HG03175 (cell line): ENCODE data around the gene PXMP2.

ENCODE experiments used
- ATAC-seq: cut with Tn5 transposase; IDR thresholded peaks from one replicate; pipeline ENCODE4 v1.9.1; 2021; ENCODE audit warnings: mild to moderate bottlenecking, moderate library complexity; ENCODE audit not compliant: unreplicated experiment

Gene PXMP2

DNA sequence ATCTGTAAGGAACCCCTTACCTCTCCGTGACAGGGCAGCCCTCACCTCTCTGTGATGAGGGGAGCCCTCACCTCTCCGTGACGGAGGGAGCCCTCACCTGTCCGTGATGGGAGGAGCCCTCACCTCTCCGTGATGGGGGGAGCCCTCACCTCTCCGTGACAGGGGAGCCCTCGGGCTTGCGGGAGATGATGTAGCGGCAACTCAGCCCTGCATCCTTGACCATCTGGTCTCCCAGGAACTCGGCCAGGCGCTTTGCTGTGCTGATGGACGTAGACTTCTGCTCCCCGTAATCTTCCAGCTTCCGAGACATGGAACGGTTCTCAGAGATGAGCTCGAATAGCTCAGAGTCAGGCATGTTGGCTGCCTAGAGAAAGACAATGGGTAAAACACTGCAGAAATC lies 28.2 kb upstream of the PXMP2 start:
- ATAC-seq = no peak

GRCh38 chr12:132660052-132660451 lies 27.3 kb upstream of the PXMP2 start:
- ATAC-seq = no peak

GRCh38 chr12:132660996-132661395 lies 26.4 kb upstream of the PXMP2 start:
- ATAC-seq = no peak

DNA sequence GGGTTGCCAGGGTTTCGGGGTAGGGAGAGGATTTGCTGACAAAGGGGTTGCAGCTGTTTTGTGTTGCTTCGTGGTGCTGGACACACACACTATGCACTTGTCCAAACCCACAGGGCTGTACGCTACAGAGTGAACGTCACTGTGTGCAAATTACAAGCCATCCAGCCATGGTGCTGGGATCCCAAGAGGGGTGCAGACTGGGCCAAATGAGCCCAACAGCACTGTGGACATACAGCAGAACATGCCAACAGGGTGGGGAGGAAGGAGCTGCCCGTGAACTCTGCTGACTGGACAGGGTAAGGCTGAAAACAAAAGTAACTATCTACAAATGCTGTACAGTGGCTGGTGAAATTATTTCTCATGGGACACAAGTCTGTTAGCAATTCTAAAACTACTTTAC lies 25.4 kb upstream of the PXMP2 start:
- no peak for ATAC-seq

DNA sequence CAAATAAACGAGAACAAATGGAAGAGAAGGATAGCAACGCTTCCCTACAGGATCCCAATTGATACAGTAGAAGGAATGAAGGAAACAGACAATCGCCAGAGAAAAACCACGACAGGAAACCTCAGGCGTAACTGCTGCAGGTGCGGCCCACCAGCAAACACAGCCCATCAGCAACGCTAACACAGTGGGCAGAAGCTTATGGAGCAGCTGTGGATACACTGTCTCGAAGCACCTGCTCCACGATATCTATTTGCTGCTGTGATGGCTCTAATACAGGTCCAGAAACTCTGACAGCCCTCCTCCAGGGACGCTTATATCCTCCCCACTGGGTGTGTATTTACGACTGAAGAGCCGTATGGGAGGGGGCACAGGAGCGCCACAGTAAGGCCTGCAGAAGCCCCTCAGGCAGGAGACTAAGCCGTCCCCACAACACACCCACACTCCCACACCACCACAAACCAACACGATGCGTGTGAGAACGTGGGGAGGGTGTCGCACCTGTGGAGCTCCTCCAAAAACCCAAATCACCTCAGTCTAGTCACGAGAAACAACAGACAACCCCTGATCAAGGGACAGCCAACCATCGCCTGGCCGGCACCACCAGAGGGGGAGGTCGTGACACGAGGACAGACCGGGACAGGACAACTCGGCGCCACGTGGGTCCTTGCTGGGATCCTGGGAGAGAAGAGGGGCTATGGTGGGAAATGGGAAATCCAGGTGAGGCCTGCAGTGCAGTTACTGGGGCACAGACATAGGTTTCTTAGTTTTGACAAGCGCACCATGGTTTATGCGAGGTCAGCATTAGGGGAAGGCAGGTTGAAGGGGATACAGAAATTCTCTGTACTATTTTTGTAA lies 24.3 kb upstream of the PXMP2 start:
- no peak for ATAC-seq

DNA sequence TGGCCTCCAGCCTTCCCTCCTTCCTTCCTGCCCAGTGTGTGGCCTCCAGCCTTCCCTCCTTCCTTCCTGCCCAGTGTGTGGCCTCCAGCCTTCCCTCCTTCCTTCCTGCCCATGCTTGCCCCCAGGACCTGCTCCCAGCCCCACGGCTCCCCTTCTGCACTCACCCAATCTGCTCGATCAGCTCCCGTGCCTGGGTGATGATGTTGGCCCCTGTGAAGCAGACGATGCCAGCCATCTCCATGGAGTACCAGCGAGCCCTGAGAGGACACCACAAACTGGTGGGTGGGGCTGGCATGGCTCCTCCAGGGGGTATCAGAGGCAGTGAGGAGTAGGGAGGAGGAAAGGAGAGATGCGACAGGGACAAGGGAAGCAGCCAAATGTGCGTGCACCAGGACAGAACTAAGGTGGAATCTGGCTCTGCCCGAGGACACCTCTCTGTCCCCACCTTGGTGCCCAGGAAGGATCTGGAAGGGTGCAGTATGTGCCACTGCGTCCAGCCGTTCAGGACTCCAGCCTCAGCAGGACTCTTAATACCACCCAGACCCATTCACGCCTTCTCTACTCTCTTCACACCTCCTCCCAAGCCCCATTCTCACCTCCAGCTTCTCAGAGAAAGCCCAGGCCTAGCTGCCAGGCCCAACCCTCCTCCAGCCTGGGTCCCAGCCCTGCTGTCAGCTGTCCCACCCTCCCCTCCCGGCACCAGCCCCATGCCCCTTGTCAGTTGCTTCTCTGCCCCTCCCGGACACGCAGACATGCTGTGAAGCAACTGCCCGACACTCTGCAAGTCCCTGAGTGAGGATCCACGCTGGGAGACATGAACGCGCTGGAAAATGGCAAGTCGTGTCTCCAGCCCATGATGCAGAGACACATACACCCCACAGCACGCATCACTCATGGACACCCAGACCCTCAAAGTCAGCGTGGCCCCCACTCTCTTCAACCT lies 22.9 kb upstream of the PXMP2 start:
- ATAC-seq = no peak

- no peak for ATAC-seq
Observed at GRCh38 chr12:132665149-132665491, 22.3 kb upstream of the PXMP2 start.

GRCh38 chr12:132665794-132666193 lies 21.6 kb upstream of the PXMP2 start:
- no peak for ATAC-seq

- ATAC-seq = no peak
Observed at GRCh38 chr12:132668191-132669088, 18.9 kb upstream of the PXMP2 start.

DNA sequence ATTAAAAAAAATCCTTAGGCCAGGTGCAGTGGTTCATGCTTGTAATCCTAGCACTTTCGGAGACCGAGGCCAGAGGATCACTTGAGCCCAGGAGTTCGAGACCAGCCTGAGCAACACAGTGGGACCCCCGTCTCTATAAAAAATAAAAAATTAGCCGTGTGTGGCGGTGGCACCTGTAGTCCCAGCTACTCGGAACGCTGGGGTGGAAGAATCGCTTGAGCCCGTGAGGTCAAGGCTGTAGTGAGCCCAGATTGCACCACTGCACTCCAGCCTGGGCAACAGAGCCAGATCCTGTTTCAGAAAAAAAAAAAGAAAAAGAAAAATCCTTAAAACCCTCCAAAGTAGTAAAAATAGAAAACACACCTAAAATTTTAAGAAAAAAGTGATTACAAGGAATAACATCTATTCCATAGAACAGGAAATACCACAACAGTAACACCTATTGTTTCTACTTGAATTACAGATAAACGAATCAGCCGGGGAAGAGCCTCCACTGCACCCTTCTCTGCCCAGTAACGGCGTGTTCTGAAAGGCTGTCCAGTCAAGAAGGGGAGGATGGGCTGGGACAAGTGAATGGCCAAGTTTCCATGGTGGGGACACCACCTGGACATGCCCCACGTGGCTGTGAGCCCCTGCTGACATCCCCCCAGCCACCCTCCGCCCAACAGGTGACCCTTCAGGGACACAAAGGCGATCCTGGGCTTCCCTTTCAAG lies 18.1 kb upstream of the PXMP2 start:
- no peak for ATAC-seq

- no peak for ATAC-seq
Observed at GRCh38 chr12:132672116-132672515, 15.3 kb upstream of the PXMP2 start.

DNA sequence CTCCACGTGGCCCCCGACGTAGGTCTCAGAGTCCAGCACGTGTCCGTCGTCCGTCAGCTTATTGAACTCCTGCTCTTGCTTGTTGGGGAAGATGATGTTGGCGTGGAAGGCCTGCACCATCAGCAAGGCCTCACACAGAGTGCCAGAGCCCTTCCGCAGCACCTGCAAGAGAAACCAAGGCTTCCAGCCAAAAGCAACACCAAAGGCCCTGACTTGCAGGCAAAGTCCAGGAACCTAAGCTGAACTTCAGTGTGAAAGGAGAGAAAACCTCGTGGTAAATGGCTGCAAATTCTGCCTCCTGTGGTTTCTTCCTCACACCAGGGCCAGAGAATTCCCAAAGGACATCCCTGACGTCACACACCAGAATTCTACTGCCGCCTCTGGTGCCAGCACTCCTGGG lies 14.7 kb upstream of the PXMP2 start:
- no peak for ATAC-seq

DNA sequence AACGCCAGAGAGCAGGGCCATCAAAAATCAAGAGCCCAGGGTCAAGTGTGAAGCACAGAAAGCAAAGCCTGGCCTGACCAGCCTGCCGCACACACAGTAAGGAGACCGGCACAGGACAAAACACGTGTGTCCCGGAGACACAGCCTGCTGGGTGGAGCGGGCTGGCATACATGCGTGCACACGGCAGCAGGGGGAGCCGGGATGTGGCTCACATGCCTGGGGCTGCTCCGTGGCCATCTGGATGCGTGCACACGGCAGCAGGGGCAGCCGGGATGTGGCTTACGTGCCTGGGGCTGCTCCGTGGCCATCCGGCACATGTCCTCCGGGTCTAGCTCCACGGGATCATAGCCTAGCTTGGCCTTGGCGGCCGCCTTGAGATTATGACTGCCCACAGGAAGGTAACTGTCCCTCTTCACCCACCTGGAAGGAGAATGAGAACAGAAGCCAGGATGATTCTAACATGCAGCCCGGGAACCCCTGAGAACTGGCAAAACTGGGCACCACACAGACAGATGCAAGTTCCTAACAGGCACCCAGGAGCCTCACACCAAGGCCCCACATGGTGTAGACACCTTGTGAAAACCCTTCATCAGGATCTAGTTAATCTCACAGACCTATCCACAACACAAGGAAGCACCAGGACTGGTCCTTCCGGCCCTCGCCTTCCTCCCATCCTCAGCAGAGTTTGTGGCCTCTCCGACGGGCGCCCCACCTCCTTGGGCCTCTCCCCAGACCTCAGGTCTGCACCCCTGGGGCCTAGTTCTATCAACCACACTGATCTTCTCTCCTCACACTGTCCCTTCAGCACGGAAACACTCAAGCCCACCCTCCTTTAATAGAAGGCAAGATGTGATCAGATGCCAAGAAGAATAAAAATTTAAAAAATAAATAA lies 13.9 kb upstream of the PXMP2 start:
- ATAC-seq = no peak

- ATAC-seq = no peak
Observed at GRCh38 chr12:132674561-132674960, 12.8 kb upstream of the PXMP2 start.

DNA sequence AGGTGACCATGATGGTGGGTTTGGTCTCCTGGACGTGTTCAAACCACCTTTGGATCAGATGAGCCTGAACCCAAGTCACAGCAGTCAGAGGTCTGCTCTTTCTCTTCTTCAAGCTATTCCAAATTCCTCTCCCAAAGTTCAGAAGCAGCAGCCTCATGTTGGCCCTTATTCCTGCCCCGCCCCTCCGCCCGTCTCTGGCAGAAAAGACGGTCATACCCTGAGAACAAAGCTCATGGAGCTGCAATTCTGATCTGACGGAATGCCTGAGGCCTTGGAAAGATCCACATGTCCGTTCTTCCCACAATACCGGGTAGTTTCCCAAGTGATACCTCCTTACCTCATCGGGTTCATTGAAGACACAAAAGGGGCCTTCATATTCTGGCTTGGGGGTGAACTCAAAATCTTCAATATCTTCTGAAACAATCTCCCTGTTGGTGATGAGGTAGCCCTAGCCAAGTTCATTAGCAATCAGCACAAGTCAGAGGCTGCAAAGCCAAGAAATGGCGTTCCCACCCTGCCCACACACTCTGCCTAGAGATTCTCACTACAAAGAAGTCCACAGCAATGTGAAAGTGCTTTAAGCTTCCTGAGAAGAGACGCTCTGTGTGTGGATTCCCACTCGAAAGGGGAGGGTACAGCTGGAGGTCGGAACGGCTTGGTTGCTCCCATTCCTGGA lies 11.5 kb upstream of the PXMP2 start:
- ATAC-seq = no peak

- ATAC-seq = no peak
Observed at GRCh38 chr12:132677492-132677891, 9.9 kb upstream of the PXMP2 start.

DNA sequence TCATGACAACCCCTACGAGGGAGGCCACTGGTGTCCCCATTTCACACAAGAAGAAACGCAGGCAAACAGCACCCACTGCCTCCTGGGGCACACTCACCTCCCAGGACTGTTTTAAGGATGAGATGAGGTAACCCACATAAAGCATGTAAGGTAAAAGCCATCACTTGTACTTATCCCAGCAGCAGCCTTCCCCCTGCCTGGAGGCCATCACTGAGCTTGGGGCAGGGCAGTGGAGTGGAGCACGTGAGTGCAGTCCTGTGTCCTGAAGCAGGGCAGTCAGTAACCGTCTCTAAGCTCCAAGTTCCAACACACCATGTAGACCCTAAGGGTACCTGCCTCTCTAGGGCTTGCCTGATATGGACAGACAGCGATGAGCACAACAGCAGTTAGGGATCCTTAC lies 2.0 kb upstream of the PXMP2 start:
- ATAC-seq = no peak

DNA sequence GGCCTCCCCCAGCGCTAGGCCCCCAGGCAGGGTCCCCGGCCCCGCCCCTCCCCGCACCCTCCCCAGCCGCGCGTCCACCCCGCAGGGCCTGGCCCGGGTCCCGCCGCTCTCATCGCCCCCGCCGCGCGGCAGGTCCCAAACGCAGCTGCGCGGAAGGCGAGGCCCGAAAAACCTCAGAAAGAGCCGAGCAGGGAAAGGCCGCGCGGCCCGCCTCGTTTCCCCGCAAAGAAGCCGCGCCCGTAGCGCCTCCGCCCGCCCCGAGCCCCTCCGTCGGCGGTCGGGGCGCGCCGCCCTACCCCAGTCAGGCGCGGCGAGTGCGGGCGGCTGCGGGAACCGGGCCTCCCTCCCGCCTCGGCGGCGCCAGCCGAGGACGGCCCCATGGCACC lies 569 bp upstream of the PXMP2 start:
- ATAC-seq = peak; percentile 22

- no peak for ATAC-seq
Observed at GRCh38 chr12:132689227-132689626, 1.8 kb downstream of the PXMP2 start.
